H7 (cell line): ENCODE measurements around the gene OSGEP. TPM values are rescaled to one million over a fixed set of nuclear protein-coding genes. Genes with fewer than 3 reads are reported as not detected.

ENCODE experiments used
- DNase-seq: peaks from one replicate; pipeline ENCODE4 v3.0.0; 2012
- H3K27me3 ChIP-seq: 2 replicates; pipeline ENCODE4 v1.6.0; 2011; ENCODE audit warnings: mild to moderate bottlenecking, low read length; ENCODE audit not compliant: control insufficient read depth, insufficient read depth
- H3K36me3 ChIP-seq: replicated peaks from 2 replicates; pipeline ENCODE4 v1.5.1; 2011; ENCODE audit warnings: low read length; ENCODE audit not compliant: control insufficient read depth, insufficient read depth
- H3K4me3 ChIP-seq: 2 replicates; pipeline ENCODE4 v1.5.1; 2011; ENCODE audit warnings: low read depth, mild to moderate bottlenecking, control low read depth, low read length, moderate library complexity; ENCODE audit not compliant: insufficient read depth
- total RNA-seq: library from RNA; depleted of rRNA; stranded (reverse); fragments of >200 nt; shearing (Covaris generic); gene quantifications from 2 replicates; pipeline ENCODE4 v1.2.3, GENCODE V29; 2014

The OSGEP gene
- total RNA-seq, 1 experiment from 2014 or later = 58.4 TPM

GRCh38 chr14:20485900-20486299, 31.3 kb upstream of the OSGEP start:
- DNase-seq = no peak
- Histone ChIP-seq H3K36me3 (no peaks in the 10 kb centered on the region), H3K27me3 (no peaks in the 10 kb centered on the region), H3K4me3 (no peak overlapping the region)

GRCh38 chr14:20482382-20482781, 27.8 kb upstream of the OSGEP start:
- Histone ChIP-seq H3K4me3 (no peak overlapping the region), H3K36me3 (peaks cover 4% of the 10 kb centered on the region), H3K27me3 (no peaks in the 10 kb centered on the region)
- DNase-seq = no peak

- Histone ChIP-seq H3K36me3 (peaks cover 24% of the 10 kb centered on the region), H3K27me3 (no peaks in the 10 kb centered on the region), H3K4me3 (no peak overlapping the region)
- no peak for DNase-seq
Observed at GRCh38 chr14:20478894-20479293, 24.3 kb upstream of the OSGEP start.

- H3K4me3 ChIP-seq = no peak overlapping the region
- H3K36me3 ChIP-seq = peaks cover 31% of the 10 kb centered on the region
- H3K27me3 ChIP-seq = no peaks in the 10 kb centered on the region
- DNase-seq = no peak
Observed at GRCh38 chr14:20477211-20477876, 22.7 kb upstream of the OSGEP start.

GRCh38 chr14:20476776-20477175, 22.2 kb upstream of the OSGEP start:
- H3K27me3 ChIP-seq = no peaks in the 10 kb centered on the region
- no peak for DNase-seq
- H3K36me3 ChIP-seq = peaks cover 32% of the 10 kb centered on the region

GRCh38 chr14:20472536-20473169, 18.0 kb upstream of the OSGEP start:
- H3K36me3 ChIP-seq = peaks cover 30% of the 10 kb centered on the region
- no peaks in the 10 kb centered on the region for H3K27me3 ChIP-seq
- no peak for DNase-seq

More at GRCh38 chr14:20476776-20477175, 22.2 kb upstream of the OSGEP start:
- no peak overlapping the region for H3K4me3 ChIP-seq

GRCh38 chr14:20470603-20470901, 15.9 kb upstream of the OSGEP start:
- Histone ChIP-seq H3K36me3 (peaks cover 17% of the 10 kb centered on the region), H3K27me3 (no peaks in the 10 kb centered on the region), H3K4me3 (peak overlapping the region; percentile 94)
- peak; percentile 36 for DNase-seq

More at GRCh38 chr14:20472536-20473169, 18.0 kb upstream of the OSGEP start:
- no peak overlapping the region for H3K4me3 ChIP-seq

- Histone ChIP-seq H3K27me3 (no peaks in the 10 kb centered on the region), H3K4me3 (peak overlapping the region; percentile 94), H3K36me3 (peaks cover 14% of the 10 kb centered on the region)
- DNase-seq = peak; percentile 42
Observed at GRCh38 chr14:20469890-20470602, 15.4 kb upstream of the OSGEP start.

- peak within 1 kb of the TSS; percentile 94 for H3K4me3 ChIP-seq
- peaks cover 10% of the 10 kb centered on the region for H3K36me3 ChIP-seq
- H3K27me3 ChIP-seq = no peaks in the 10 kb centered on the region
- peak; percentile 96 for DNase-seq
Observed at GRCh38 chr14:20469242-20469889, 14.8 kb upstream of the OSGEP start, which contains the start of gene PNP. Gene PNP (plus strand): TSS chr14:20469406. CDS start chr14:20469525, 119 bp downstream.

GRCh38 chr14:20468764-20469241, 14.2 kb upstream of the OSGEP start:
- no peak for DNase-seq
- H3K27me3 ChIP-seq = no peaks in the 10 kb centered on the region
- peaks cover 8% of the 10 kb centered on the region for H3K36me3 ChIP-seq
- peak overlapping the region; percentile 94 for H3K4me3 ChIP-seq

- H3K27me3 ChIP-seq = no peaks in the 10 kb centered on the region
- H3K36me3 ChIP-seq = peaks cover 26% of the 10 kb centered on the region
- peak within 1 kb of the TSS; percentile 65 for H3K4me3 ChIP-seq
- peak; percentile 94 for DNase-seq
Observed at GRCh38 chr14:20461225-20462141, 6.9 kb upstream of the OSGEP start, which contains the start of gene PIP4P1. Gene PIP4P1 (minus strand): TSS chr14:20461434. CDS start chr14:20461325, 109 bp downstream.

GRCh38 chr14:20460458-20461224, 6.0 kb upstream of the OSGEP start:
- H3K36me3 ChIP-seq = peaks cover 27% of the 10 kb centered on the region

More at GRCh38 chr14:20460458-20461224, 6.0 kb upstream of the OSGEP start:
- peak; percentile 85 for DNase-seq
- H3K27me3 ChIP-seq = no peaks in the 10 kb centered on the region
- peak overlapping the region; percentile 65 for H3K4me3 ChIP-seq
